Right lobe of liver (tissue), 6 donors: ENCODE data around the gene PLCL1. TPM values are rescaled to one million over a fixed set of nuclear protein-coding genes. Genes with fewer than 3 reads are reported as not detected.

Experiments used
- ATAC-seq, 4 donors: fragments of 200-7000 bp; cut with Tn5 transposase; one replicate each; pipeline ENCODE4 v1.9.1; 2020; ENCODE audit warnings: mild to moderate bottlenecking in 4 of 4, moderate library complexity in 4 of 4
- DNase-seq, 3 donors: peaks; one replicate each; pipeline ENCODE4 v3.0.0-alpha.2; 2020
- H3K27ac ChIP-seq, 3 donors: fragments of 200-600 bp; one replicate each; pipeline ENCODE4 v1.8.0; 2022
- H3K27me3 ChIP-seq, 2 donors: fragments of 200-600 bp; one replicate each; pipeline ENCODE4 v1.8.0; 2022
- H3K36me3 ChIP-seq, 4 donors: fragments of 200-600 bp; sonication (generic) in 1 of 4; one replicate each; pipeline versions ENCODE4 v1.5.1 to v1.8.0; 2017 to 2022; ENCODE audit warnings: control low read depth in 1 of 4
- H3K4me1 ChIP-seq, 4 donors: fragments of 200-600 bp; sonication (generic) in 1 of 4; one replicate each; pipeline versions ENCODE4 v1.5.1 to v1.8.0; 2017 to 2022; ENCODE audit warnings: control low read depth in 1 of 4
- H3K4me3 ChIP-seq, 3 donors: fragments of 200-600 bp; one replicate each; pipeline ENCODE4 v1.8.0; 2022
- H3K9me3 ChIP-seq, 4 donors: fragments of 200-600 bp; sonication (generic) in 1 of 4; one replicate each; pipeline versions ENCODE4 v1.5.1 to v1.8.0; 2017 to 2022; ENCODE audit warnings: control low read depth in 1 of 4
- CTCF ChIP-seq, 4 donors: fragments of 200-600 bp in 3 of 4; fragments of 450-650 bp in 1 of 4; IDR thresholded peaks; one replicate each; pipeline versions ENCODE4 v1.5.1 to v1.8.0; 2016 to 2022; ENCODE audit warnings: antibody characterized with exemption in 4 of 4, mild to moderate bottlenecking in 2 of 4
- POLR2A ChIP-seq: fragments of 450-650 bp; IDR thresholded peaks from one replicate; pipeline ENCODE4 v1.6.1; 2017; ENCODE audit warnings: antibody characterized with exemption, mild to moderate bottlenecking
- WGBS: methylation state at CpG from one replicate; pipeline ENCODE4 v1.1.6; 2018; ENCODE audit warnings: low coverage, low lambda C conversion rate; ENCODE audit not compliant: insufficient coverage; ENCODE audit errors: missing lambda C conversion rate; 5-methylcytosine and 5-hydroxymethylcytosine counted together
- intact Hi-C, 2 donors: fragments of 100-400 bp; cut with DNase I; formaldehyde crosslinking; loops; one replicate each; pipeline versions ENCODE4 v1.11.2 to v1.14.1; 2022
- total RNA-seq, 6 experiments: library from RNA; depleted of rRNA in 2 of 6; stranded (reverse); fragments of >200 nt in 2 of 6; fragmentation: NEBNext Ultra II Directional in 3 of 6; extraction: Animal tissue kit (Norgen Biotek cat#: 25700) in 3 of 6; gene quantifications; one replicate each; pipeline versions ENCODE4 v1.1.0 to v1.2.4, GENCODE V29; 2016 to 2023
- donor health status: DM: no; HTN: yes; CAD: no.
- donor health status: DM: no; HTN: no; CAD: no.
- donor health status: DM: no; HTN: no; CAD: no.
- donor health status: DM: no; HTN: yes; CAD: no.
- donor health status: DM: no; HTN: yes; CAD: no.

Gene PLCL1
- total RNA-seq, 6 experiments from 2014 or later = 0.12 to 0.37 (median 0.24) TPM

- no peaks in the 10 kb centered on the region for H3K4me1 ChIP-seq
- no peaks in the 10 kb centered on the region for H3K27me3 ChIP-seq
- intact Hi-C loops = no loop called here
- DNase-seq (no peak), ATAC-seq (no peak)
- H3K36me3 ChIP-seq = no peaks in the 10 kb centered on the region
- 87% methylated on average over 1 of the region's 1 CpG for WGBS
- no peak overlapping the region for H3K27ac ChIP-seq
- TF ChIP-seq POLR2A = no peak
- no peak for TF ChIP-seq CTCF (IDR thresholded peaks at IDR 0.05)
- H3K4me3 ChIP-seq = no peak overlapping the region
- H3K9me3 ChIP-seq = no peaks in the 10 kb centered on the region
Measured at GRCh38 chr2:197943731-197944130, 139.3 kb downstream of the PLCL1 start.

- Histone ChIP-seq H3K4me1 (no peaks in the 10 kb centered on the region), H3K36me3 (no peaks in the 10 kb centered on the region), H3K9me3 (no peaks in the 10 kb centered on the region), H3K4me3 (no peak overlapping the region), H3K27ac (no peak overlapping the region), H3K27me3 (no peaks in the 10 kb centered on the region)
- WGBS = 9% methylated on average over 2 of the region's 2 CpGs
- intact Hi-C loops = no loop called here
- no peak for DNase-seq
- peak in 1 of 4 donors; percentile 32 for ATAC-seq
- TF ChIP-seq CTCF (IDR thresholded peaks at IDR 0.05) (no peak), POLR2A (no peak)
Measured at GRCh38 chr2:197944416-197945096, 140.2 kb downstream of the PLCL1 start.

- Histone ChIP-seq H3K27ac (no peak overlapping the region), H3K9me3 (no peaks in the 10 kb centered on the region), H3K4me1 (no peaks in the 10 kb centered on the region), H3K36me3 (no peaks in the 10 kb centered on the region), H3K27me3 (no peaks in the 10 kb centered on the region), H3K4me3 (no peak overlapping the region)
- no peak for TF ChIP-seq POLR2A
- no peak for TF ChIP-seq CTCF (IDR thresholded peaks at IDR 0.05)
- intact Hi-C loops = no loop called here
- 71% methylated on average over 1 of the region's 2 CpGs for WGBS
- ATAC-seq = no peak
- no peak for DNase-seq
Measured at GRCh38 chr2:197946562-197946961, 142.2 kb downstream of the PLCL1 start.

- Histone ChIP-seq H3K36me3 (no peaks in the 10 kb centered on the region), H3K27me3 (no peaks in the 10 kb centered on the region), H3K9me3 (no peaks in the 10 kb centered on the region), H3K27ac (no peak overlapping the region), H3K4me1 (no peaks in the 10 kb centered on the region), H3K4me3 (no peak overlapping the region)
- intact Hi-C loops = no loop called here
- ATAC-seq (no peak), DNase-seq (no peak)
- WGBS = 53% methylated on average over 3 of the region's 3 CpGs
- TF ChIP-seq POLR2A (no peak), CTCF (IDR thresholded peaks at IDR 0.05) (no peak)
Measured at GRCh38 chr2:197947219-197947757, 142.9 kb downstream of the PLCL1 start.
